GM21723 (cell line): ENCODE results near the gene COL13A1.

ENCODE experiments used
- ATAC-seq: cut with Tn5 transposase; IDR thresholded peaks from one replicate; pipeline ENCODE4 v1.9.1; 2021; ENCODE audit warnings: mild to moderate bottlenecking, moderate library complexity; ENCODE audit not compliant: unreplicated experiment

COL13A1 gene

GRCh38 chr10:69901628-69902505 lies 100.2 kb downstream of the COL13A1 start:
- ATAC-seq = no peak

GRCh38 chr10:69902835-69903535 lies 101.3 kb downstream of the COL13A1 start:
- ATAC-seq = no peak

GRCh38 chr10:69904533-69904932 lies 102.8 kb downstream of the COL13A1 start:
- ATAC-seq = no peak

GRCh38 chr10:69906425-69906824 lies 104.7 kb downstream of the COL13A1 start:
- ATAC-seq = no peak

GRCh38 chr10:69907517-69907916 lies 105.8 kb downstream of the COL13A1 start:
- ATAC-seq = no peak

- no peak for ATAC-seq
Observed at GRCh38 chr10:69908124-69908523, 106.4 kb downstream of the COL13A1 start.

GRCh38 chr10:69910561-69910960 lies 108.9 kb downstream of the COL13A1 start:
- ATAC-seq = no peak

- no peak for ATAC-seq
Observed at GRCh38 chr10:69911613-69912528, 110.2 kb downstream of the COL13A1 start.

- ATAC-seq = no peak
Observed at GRCh38 chr10:69912589-69912988, 110.9 kb downstream of the COL13A1 start.

GRCh38 chr10:69913606-69914382 lies 112.1 kb downstream of the COL13A1 start:
- no peak for ATAC-seq

GRCh38 chr10:69914398-69915214 lies 112.9 kb downstream of the COL13A1 start:
- no peak for ATAC-seq

GRCh38 chr10:69915215-69915560 lies 113.5 kb downstream of the COL13A1 start:
- ATAC-seq = no peak

GRCh38 chr10:69916118-69916517 lies 114.4 kb downstream of the COL13A1 start:
- no peak for ATAC-seq

GRCh38 chr10:69918036-69918435 lies 116.3 kb downstream of the COL13A1 start:
- no peak for ATAC-seq

GRCh38 chr10:69919250-69919649 lies 117.5 kb downstream of the COL13A1 start:
- no peak for ATAC-seq

GRCh38 chr10:69925111-69925510 lies 123.4 kb downstream of the COL13A1 start:
- ATAC-seq = no peak

GRCh38 chr10:69928339-69928738 lies 126.6 kb downstream of the COL13A1 start:
- ATAC-seq = no peak

- ATAC-seq = no peak
Observed at GRCh38 chr10:69929575-69929974, 127.9 kb downstream of the COL13A1 start.

- no peak for ATAC-seq
Observed at GRCh38 chr10:69934768-69935167, 133.1 kb downstream of the COL13A1 start.

- no peak for ATAC-seq
Observed at GRCh38 chr10:69936091-69936490, 134.4 kb downstream of the COL13A1 start.
